Measurements from ENCODE around the gene BCL2L11.

Gene BCL2L11

DNA sequence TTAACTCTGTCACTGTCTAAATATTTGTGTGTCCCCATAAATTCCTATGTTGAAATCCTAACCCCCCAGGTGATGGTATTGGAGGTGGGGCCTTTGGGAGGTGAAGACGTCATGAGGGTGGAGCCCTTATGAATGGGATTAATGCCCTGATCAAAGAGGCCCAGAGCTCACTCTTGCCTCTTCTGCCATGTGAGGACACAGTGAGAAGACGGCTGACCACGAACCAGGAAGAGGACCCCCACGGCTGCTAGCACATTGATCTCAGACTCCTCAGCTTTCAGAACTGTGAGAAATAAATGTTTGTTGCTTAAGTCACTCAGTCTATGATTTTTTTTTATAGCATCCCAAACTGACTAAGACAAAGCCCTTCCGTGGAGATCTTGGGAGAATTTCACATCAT lies 71.2 kb downstream of the BCL2L11 start:
- no peak for DNase-seq (ENCODE audit: low spot score)

DNA sequence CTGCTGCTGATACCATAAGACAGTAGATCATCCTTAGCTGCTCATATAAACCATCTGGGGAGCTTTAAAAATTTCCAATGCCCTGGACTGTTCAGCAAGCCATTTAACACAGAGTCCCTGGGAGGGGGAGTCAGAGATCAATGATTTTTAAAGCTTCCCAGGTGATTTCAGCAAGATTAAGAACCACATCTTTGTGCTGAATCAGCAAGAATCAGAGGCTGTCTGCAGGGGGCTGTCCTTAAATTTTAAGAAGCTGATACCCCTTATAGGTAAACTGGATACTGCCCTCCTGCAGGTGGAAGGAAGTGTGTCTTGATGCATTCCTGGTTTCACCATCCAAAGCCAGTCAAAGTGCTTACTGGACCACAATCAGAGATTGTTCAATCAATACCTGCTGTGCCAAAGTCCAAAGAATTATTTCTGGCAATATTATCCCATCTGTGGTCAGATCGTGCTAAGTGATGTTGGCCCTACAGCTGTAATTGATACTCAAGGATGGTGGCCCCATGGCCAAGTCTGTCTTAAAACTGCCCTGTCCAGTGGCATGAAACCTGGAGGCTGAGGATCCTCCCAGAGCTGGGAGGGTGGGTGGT lies 72.2 kb downstream of the BCL2L11 start:
- DNase-seq (ENCODE audit: low spot score): no peak

DNA sequence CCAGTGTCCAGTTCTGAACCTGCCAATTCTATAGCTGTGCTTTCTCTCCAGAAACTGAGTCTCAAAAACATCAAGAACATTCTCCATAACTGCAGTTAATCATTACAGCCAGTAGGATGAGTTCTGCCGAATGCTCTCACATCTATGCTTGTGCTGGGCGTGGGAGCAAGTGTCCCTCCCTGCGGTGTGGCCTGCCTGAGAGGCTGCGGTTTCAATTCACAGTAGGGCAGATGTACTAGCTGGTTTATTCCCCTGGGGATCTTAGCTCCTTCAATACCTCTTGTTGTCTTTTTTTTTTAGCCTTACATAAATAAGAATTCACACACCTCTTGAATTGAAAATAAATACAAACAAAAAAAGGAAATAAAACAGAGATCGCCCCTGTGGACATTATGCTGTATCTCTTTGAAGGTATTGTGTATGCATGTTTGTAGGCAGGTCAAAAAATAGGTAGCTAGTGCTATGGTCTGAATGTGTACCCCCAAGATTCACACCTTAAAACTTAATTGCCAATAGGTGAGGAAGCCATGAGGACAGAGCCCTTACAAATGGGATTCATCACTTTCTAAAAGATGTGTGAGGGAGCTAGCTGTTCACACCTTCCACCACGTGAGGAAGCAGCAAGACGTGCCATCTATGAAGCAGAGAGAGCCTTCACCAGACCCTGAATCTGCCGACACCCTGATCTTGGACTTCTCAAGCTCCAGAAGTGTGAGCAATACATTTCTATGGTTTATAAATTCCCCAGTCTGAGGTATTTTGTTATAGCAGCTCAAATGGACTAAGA lies 74.3 kb downstream of the BCL2L11 start:
- DNase-seq (ENCODE audit: low spot score): no peak

DNA sequence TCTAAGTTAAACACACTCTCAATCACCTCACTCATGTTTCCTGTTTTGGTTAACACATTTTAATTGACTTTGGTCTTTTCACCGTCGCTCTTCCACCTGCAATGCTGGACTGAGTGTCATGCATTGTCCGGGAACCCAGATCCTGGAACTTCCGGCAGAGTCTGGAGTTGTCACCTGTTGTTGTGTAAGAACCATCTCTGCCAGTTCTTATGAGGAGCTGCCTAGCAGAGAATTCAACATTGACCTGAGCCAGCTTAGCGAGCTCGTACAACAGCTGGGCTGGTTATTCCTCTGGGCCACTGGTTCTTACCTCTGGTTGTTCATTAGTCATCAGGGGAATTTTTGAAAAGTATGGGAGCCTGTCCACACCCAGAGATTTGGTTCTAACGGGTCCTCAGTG lies 75.7 kb downstream of the BCL2L11 start:
- no peak for DNase-seq (ENCODE audit: low spot score)

GRCh38 chr2:111198701-111199100 lies 78.0 kb downstream of the BCL2L11 start:
- no peak for DNase-seq (ENCODE audit: low spot score)

GRCh38 chr2:111199840-111200239 lies 79.1 kb downstream of the BCL2L11 start:
- no peak for DNase-seq (ENCODE audit: low spot score)

DNA sequence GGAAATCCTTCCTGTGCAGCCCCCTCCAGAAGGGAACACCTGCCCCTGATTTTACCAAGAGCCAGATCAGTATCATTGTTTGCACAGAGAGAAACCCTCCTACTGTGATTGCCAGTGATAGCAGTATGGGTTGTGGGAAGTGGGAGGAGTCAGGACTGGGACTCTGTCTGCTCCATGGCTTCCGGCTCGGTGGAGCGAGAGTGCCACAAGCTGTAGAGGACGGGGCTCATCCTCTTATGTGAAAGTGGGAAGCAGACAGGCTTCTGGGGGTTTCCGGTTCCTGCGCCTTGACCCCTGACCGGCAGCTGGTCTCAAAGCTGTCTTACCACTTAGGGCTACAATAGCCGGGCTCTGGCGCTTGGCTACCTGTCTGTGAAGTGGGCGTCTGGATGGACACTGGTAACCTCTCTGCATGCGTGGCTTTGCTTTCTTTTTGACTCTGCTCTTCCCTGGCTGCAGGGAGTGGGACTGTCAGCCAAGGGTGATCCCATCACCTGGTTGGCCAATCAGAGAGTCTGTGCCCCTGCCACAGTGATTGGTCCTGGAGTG lies 79.7 kb downstream of the BCL2L11 start:
- DNase-seq (ENCODE audit: low spot score): no peak

DNA sequence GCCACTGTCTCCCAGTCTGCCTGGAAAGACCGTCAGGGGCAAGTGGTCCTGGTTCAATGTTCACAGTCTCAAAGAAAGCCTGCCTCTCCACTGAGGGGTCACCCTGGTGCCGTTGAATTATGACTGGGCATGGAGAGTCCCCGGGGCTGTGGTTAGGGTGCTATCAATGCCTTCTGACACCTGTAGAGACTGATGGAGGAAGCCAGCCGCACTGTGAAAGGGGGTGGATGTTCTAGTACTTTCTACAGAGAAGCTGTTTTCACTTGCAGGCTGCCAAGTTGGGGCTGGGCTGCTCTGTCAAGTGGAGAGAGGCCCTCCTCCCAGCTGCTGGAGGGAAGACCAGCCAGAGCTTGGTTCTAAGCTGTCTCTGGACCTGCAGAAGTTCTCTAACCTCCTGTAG lies 80.5 kb downstream of the BCL2L11 start:
- DNase-seq (ENCODE audit: low spot score): no peak

DNA sequence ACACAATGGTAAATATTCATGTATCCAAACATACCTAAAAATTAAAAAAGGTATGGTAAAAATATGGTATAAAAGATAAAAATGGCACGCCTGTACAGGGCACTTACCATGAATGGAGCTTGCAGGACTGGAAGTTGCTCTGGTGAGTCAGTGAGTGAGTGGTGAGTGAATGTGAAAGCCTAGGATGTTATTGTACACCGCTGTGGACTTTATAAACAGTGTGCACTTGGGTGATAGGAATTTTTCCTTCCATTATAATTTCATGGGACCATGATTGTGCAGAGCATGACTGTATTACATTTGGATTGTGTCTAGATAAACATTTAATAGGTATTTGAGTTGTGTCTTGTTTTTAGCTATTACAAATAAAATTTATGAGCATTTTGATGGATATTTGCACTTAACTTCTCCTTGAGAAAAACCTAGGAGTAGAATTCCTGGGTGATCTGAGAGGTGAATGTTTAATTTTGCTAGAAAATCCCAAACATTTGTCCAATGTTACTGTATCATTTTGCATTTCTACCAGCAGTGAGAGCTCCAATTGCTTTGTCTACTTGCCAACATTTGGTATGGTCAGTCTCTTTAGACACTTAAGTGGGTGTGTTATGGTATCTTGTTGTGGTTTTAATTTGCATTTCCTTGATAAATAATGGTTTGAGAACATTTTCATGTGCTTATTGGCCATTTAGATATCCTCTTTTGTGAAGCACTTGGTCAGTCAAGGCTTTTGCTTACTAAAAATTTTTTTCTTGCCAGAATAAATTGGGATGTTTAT lies 81.7 kb downstream of the BCL2L11 start:
- DNase-seq (ENCODE audit: low spot score): no peak

GRCh38 chr2:111204706-111205105 lies 84.0 kb downstream of the BCL2L11 start:
- DNase-seq (ENCODE audit: low spot score): no peak

DNA sequence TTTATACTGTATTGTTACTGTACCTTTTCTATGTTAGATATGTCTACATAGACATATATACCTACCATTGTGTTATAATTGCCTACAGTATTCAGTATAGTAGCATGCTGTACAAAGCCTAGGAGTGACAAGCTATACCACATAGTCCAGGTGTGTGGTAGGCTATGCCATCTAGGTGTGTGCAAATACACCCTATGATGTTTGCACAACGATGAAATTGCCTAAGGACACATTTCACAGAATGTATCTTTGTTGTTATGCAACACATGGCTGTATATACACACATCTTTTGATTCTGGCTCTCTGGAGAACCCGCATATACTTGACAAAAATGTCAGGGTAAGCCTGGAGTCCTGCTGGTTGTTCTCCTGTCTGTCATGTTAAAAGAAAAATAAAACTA lies 85.1 kb downstream of the BCL2L11 start:
- DNase-seq (ENCODE audit: low spot score): no peak

DNA sequence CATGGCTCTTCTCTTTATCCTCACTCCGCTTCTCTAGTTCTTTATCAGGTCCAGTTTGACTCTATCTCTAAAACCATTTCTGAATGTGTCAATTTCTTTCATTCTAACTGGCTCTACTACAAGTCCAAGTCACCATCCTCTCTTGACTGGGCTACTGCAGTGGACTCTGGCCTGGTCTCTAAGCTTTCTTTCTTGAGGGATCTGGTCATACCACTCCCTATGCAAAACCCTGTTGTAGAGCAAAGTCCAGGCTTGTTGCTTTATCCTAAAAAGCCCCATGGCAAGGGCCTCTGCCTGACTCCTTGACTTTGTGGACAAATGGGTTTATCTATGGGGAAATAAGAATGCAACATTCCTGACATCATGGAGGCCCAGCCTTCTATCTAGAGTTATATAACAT lies 87.1 kb downstream of the BCL2L11 start:
- no peak for DNase-seq (ENCODE audit: low spot score)

GRCh38 chr2:111208639-111209038 lies 87.9 kb downstream of the BCL2L11 start:
- DNase-seq (ENCODE audit: low spot score): no peak

- no peak for DNase-seq (ENCODE audit: low spot score)
Measured at GRCh38 chr2:111209045-111209514, 88.4 kb downstream of the BCL2L11 start.

DNA sequence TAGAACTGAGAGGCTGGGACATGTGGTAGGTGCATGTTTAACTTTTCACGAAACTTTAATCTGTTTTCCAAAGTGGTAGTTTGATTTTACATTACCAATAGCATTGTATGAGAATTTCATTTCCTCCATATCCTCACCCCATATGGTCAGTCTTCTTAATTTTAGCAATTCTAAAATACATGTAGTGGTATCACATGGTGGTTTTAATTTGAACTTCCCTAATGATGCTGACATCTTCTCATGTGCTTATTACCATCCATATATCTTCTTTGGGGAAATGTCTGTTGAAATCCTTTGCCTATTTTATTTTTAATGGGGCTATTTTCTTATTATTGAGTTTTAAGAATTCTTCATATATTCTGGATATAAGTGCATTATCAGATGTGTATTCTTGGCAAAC lies 89.3 kb downstream of the BCL2L11 start:
- DNase-seq (ENCODE audit: low spot score): no peak

DNA sequence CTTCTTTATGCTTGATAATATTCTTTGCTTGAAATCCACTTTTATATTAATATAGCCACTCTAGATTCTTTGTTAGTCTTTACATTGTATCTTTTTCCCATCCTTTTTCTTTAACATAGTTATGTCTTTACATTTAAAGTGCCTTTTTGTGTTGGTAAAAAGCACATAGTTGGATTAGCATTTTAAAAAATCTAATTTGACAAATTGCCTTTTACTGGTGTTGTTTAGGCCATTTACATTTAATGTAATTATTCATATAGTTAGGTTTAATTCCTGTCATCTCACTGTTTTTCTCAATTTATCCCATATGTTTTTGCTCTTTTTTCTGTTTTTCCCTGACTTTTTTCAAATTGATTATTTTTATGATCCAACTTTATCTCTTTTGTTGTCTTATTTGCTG lies 93.2 kb downstream of the BCL2L11 start:
- no peak for DNase-seq (ENCODE audit: low spot score)

GRCh38 chr2:111216811-111217652 lies 96.3 kb downstream of the BCL2L11 start:
- no peak for DNase-seq (ENCODE audit: low spot score)

All from globus pallidus (tissue), 1 donor.